GM12801 (cell line): Measurements from ENCODE around the gene ZNF516.

Experiments used
- CTCF ChIP-seq: IDR thresholded peaks from one replicate; pipeline ENCODE4 v1.5.1; 2011; ENCODE audit warnings: control low read depth; ENCODE audit not compliant: insufficient read length; ENCODE audit errors: extremely low read depth

The ZNF516 gene

GRCh38 chr18:76405280-76405679 is 89.8 kb downstream of the ZNF516 start:
- TF ChIP-seq CTCF: no peak

GRCh38 chr18:76404345-76404831 is 90.7 kb downstream of the ZNF516 start:
- TF ChIP-seq CTCF: no peak

GRCh38 chr18:76402026-76402990 is 92.7 kb downstream of the ZNF516 start:
- no peak for TF ChIP-seq CTCF

- no peak for TF ChIP-seq CTCF
Observed at GRCh38 chr18:76401498-76401897, 93.5 kb downstream of the ZNF516 start.

GRCh38 chr18:76399613-76400391 is 95.2 kb downstream of the ZNF516 start:
- TF ChIP-seq CTCF: no peak

GRCh38 chr18:76398896-76399612 is 96.0 kb downstream of the ZNF516 start:
- peak; percentile 60 for TF ChIP-seq CTCF

GRCh38 chr18:76398295-76398694 is 96.7 kb downstream of the ZNF516 start:
- no peak for TF ChIP-seq CTCF
